Inferior parietal cortex (tissue), 1 donor: ENCODE measurements around the gene STX19.
"Not testable (repeated sequence)": the region's sequence is repeated elsewhere in the genome, so short reads cannot be mapped to it uniquely, and the experiment has no call there.

Source experiments
- DNase-seq: peaks from one replicate; pipeline ENCODE4 v3.0.0-alpha.2; 2016; ENCODE audit errors: extremely low spot score

STX19 gene, protein sequence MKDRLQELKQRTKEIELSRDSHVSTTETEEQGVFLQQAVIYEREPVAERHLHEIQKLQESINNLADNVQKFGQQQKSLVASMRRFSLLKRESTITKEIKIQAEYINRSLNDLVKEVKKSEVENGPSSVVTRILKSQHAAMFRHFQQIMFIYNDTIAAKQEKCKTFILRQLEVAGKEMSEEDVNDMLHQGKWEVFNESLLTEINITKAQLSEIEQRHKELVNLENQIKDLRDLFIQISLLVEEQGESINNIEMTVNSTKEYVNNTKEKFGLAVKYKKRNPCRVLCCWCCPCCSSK

DNA sequence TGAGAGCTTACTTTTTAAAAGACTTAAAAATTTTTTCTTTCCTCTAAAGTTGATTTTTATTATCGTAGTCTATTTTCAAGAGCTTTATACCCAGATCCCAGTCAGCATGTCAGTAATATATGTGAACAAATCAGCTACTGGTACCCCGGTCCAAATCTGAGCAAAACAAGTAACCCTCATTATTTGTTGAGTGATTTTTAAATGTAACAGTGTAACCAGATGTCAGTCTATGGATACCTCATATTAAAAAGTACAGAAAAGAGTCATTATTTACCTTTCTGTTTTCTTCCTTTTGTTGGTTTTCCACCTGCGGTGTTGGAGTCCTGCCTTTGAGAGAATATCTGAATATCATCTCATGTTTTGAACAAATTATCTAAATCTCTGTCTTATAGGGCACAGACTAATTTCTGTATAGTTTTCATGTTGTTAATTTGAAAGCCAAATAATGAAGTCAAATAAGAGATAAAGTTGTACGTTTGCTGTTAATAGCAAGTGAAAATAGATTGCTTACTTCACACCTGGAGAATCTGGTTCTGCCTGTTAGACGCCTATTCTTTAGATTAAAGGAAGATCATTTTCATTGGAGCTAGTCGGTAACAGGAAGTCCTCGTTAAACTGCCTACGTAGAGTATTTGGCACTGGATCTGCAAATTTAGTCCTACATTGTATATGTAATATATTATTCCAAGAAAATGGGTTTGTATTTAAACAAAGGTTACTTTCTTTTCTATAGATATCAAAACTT, at the start of gene STX19:
Gene STX19 (minus strand): TSS at position 505 of the 745 bp plus-strand sequence. CDS start 13,328 bp downstream, outside the sequence.
- no peak for DNase-seq

DNA sequence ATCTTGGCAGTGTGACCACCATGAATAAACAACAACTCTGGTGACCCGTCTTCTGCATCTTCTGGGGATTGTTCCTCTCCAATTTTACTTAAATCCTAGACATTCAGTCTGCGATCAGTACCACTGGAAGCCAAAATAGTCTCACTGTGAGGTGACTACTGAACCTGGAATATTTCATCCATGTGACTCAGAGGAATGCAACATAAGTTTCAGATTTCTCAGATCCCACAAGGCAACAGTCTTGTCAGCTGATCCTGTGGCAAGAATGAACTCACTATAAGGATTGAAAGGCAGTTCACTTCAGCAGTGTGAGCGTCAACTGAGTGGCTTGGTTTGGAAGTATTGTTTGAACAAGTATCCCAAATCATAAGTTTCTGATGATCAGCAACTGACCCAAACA, 47.7 kb upstream of the STX19 start:
- no peak for DNase-seq

DNA sequence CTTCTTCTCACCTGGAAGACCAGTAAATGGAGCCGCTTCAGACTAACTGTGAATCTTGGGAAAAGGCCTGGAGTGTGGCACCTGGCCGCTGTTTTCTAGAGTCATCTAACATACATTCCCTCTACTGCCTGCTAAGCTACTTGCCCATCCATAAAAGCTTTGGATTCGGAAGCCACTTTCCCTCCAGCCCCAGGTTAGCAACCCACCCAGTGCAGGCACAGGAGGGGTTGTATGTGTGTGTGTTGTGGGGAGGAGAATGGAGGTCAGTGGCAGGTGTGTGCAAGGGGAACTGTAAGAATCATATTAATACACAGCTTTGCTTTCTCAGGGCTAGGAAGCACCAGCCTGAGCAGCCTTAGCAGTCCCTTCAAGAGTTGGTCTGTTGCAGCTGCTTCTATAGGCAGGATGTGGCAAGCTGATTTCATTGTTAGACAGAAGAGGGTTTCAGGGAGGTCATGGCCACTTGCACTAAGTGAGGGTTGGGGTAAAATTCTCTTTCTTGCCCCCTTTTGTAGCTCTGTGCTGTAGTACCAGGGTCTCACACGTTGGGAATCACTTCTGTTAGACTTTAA, 43.4 kb upstream of the STX19 start:
- DNase-seq, result no peak

DNA sequence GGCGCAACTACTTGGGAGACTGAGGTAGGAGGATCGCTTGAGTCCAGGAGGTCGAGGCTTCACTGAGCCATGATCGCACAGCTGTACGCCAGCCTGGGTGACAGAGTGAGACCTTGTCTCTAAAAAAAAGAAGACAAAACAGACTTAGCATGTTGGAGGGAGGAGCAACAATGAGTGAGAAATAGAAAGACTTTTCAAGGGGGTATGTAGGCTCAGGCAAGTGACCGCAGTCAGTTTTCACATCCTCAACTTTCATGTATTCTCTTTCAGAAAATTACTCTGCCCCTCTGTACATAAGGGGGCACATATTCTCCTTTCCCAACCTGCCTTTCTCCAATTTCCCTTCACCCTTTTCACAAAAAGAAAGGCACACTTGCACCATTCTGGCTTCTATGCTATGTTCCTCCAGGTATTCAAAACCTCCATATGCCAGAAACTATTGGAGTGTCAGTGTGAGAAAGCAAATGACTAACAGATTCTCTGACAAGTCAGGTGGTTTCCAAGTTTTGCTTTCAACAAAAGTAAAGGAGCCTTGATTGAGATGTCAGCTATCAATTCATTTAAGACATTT, 42.0 kb upstream of the STX19 start:
- DNase-seq, result no peak

DNA sequence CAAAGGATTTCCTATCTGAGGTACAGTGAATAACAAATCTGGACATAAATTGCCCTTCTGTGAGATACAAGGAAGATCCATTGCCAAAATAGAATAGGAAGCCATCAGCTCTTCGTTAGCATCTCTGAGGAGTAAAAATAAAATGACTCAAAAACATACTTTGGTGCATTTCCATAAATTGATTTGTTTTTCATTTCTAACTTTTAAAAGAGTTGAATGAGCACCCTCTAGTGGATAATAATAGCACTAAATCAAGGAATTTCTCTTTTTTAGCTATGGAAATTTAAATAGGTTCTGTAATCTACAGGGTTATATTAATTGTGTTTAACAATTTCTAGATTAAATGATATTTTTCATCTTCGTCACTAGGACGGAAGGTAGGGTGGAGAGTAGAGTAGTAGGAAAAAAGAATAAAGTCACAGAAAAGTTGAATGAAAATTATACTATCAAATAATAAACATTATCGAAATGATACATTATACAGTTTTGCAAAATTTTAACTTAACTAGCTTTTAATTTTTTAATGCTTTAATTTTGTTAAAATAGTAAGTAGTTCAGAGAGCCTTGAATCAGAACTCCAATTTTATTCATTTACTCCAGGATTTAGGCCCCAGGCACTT, 40.9 kb upstream of the STX19 start:
- DNase-seq, result peak; percentile 53

DNA sequence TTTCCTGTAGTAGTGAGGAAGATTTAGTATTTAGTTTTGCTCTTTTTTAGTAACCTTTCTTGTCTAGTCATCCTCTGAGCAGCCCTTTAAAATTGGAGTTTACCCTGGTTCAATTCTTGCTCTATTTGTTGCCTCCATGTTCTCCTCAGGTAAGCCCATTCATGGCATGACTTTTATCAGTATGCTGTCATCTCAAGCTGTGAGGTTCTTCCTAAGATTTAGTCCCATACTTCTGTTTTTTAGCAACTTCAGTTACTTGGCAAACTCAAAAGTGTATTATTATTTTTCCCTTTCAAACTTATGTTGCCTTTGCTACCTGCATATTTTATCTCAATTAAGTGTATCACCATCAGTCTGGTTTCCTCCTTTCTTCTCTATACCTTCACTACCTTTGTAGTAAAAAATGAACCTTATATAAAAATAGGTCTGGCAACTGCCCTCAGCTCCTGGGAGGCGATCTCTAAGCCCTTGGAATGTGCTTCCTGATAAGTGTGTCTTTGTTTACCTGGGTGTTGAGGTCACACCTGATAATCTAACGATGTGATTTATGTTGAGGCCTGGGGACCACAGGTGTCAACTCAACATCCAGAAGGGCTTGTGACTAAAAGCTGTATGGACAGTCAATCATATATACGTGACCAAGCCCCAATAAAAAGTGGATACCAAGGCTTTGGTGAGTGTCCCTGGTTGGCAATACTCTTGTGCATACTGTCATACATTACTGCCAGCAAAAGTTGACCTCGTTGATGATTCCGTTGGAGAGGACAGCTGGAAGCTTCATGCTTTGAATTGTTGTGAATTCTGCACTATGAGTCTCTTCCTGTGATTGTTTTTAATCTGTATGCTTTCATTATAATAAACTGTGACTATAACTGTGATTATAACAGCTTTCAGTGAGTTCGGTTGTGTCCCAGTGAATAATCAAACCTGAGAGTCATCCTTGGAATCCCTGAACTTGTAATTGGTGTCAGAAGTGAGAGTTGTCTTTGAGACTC, 38.4 kb upstream of the STX19 start:
- no peak for DNase-seq

DNA sequence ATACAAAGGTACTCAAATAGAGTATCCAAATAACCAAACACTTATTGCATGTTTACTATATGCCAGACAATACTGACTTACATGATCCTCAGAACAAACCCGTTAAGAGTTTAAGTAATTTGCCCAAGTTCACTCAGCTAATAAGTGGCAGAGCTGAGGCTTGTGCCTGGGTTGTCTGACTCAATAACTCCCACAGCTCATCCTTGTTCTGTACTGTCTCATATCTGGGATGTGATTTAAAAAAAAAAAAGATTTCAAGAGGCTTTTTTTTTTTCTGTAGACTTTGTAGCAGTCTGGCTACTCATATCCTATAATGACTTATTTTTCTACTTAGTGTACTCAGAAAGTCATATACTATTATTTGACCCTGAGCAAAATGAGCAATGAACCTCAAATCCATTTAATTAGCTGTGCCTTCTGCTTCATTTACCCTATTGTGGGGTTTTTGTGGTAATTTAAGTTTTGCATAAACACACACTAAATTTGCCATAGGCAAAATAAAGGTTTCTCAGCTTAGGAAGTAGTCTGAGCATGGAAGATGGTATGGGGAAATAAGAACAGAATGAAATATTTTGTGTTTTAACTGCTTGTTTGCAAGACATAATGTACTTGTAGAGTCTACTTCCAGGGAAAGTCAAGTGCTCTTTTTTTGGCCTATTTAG, 37.6 kb upstream of the STX19 start:
- no peak for DNase-seq

DNA sequence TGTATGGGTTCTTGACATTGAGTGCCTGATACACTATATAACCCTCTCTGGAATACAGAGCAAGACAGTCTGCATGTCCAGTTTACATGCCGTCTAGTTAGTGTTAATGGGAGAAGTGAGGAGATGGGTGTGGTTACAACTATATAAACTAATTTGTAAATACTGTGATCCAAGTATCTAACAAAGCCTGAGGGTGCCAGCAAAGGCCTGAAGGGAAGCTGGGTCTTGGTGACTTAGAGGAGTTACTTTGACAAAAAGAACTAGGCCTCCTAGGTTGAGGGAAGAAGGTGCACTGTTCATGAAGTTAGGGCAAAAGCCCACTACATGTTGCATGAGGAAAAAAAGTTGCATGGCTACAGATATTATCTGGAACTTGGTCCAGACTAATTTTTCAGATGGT, 36.7 kb upstream of the STX19 start:
- DNase-seq, result no peak

DNA sequence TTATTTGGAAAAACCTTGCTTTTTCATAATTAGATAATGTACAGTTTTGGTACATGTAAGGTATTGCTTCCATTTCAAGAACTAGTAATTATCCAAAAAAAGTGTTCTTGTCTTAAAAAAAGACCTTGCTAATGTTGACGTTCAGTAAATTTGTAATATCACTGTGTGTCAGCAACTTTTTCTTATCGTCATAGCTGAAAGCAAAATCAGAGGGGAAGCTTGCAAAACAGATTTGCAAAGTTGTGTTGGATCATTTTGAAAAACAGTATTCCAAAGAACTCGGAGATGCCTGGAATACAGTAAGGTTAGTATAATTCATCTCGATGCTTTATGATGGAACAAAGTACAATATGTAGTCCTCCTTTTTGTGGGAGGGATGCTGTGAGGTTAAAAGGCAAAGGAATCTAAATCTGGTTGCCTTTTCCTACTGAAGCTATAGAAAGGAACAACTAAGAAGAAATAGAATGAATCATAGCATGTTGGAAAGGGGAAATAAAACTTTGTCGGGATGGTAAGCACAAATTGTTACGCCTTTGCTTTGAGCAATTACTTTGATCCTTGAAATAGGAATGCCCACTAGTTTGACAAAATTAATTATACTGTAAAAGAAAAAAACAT, 36.0 kb upstream of the STX19 start:
- DNase-seq, result no peak

DNA sequence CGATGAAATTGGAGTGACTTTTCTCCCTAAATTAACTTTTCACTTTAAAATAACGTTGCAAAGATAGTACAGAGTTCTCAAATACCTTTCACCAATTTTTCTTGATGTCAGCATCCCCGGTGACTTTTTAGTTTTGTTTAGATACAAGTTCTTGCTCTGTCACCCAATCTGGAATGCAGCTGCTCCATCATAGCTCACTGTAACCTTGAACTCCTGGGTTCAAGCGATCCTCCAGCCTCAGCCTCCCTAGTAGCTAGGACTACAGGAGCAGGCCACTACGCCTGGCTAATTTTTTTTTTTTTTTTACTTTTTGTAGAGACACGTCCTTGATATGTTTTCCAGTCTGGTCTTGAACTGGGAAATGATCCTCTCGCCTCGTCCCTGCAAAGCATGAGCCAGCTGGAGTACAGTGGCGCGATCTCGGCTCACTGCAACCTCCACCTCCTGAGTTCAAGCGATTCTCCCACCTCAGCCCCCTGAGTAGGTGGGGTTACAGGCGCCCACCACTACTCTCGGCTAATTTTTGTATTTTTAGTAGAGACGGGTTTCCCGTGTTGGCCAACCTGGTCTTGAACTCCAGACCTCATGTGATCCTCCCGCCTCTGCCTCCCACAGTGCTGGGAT, 35.2 kb upstream of the STX19 start:
- no peak for DNase-seq

DNA sequence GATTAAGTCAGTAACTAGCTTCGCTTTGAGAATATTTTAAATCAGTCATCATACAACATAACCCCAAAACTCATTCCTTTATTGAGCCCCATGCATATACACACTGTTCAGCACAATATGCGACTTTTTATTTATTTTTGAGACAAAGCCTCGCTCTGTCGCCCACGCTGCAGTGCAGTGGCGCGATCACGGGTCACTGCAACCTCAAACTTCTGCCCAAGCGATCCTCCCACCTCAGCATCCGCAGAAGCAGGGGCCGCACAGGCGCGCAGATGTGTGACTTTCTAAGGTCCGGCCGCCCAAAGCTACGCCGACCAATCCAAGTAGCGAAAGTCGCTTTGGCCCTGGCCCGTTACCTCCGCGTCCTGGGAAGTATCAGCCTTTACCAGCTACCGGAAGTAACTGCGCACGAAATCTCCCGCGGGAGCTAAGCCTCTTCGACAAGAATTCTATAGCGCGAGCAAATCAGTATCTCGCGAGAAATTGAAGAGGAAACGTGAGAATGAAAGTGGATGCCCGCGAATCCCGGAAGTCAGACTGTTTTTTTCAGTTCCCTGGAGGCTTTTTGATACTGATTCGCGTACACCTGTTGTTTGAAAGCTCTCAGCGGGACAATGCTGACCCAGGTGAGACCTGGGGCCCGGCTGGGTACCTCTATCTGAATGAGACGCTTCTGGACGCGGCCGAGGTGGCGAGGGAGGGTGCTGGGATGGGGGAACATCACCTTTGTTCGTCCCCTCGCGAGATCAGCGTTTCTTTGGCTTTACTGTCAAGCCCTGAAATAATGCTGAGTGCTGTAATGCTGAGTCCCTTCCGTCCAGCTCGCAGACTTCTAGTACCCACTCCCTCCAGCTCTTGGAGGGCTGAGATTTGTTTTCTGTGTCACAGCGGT, 34.4 kb upstream of the STX19 start, which contains the start of the genes DHFR2 and NSUN3:
Gene DHFR2 (minus strand): TSS at position 404 of the 892 bp plus-strand sequence. CDS start 1,405 bp downstream, outside the sequence.
Gene NSUN3 (plus strand): TSS at position 549 of the 892 bp plus-strand sequence. CDS start 66 bp downstream, at position 615.
- DNase-seq, result peak; percentile 92

DNA sequence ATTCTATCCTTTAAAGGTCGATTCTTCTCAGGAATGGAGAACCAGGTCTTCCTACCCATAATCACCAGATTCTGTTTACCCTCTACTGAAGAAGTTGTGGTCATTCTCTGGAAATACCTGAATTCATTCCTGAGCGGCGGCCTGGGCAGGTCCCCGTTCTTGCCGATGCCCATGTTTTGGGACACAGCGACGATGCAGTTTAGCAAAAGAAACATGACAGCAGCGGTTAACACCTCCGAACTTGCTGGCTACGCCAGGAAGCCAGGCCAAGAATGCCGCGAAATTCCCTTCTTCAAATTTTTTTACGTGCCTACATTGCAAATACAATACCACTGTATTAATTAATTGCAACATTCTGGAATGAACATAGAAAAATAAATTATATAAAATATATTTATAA, 32.9 kb upstream of the STX19 start:
- no peak for DNase-seq

DNA sequence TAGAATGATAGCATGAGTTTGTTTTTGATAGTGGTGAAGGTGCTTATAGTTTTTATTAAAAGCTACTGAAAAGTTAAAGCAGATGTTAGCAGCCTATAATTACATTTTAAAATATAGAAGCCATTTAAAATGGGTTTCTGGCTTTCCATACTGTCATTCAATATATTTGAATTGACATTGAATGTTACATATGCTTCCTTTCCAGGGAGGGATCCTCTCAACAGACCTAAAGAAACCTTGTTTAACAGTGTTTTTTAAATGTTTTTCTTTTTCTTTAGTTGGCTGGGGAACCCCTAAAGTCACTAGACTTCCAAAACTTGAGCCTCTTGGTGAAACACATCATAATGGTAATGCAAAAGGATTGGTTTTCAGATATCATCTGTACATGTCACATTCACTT, 22.1 kb upstream of the STX19 start:
- DNase-seq, result no peak

DNA sequence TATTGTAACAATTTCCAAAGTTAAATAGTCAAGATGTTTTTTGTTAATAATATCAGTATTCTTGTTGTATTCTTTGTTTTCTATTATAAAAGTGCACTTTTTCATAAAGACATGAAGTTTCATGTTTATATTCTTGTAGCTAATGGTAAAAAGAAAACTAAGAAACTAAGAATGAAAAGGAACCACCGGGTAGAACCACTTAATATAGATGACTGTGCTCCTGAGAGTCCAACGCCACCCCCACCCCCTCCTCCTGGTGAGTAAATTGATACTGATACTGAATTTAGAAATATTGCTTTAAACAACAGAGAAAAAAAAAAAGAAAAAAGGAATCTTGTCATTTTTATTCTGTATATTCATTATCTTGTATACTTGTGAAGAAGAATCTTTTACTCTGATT, 20.9 kb upstream of the STX19 start:
- no peak for DNase-seq

DNA sequence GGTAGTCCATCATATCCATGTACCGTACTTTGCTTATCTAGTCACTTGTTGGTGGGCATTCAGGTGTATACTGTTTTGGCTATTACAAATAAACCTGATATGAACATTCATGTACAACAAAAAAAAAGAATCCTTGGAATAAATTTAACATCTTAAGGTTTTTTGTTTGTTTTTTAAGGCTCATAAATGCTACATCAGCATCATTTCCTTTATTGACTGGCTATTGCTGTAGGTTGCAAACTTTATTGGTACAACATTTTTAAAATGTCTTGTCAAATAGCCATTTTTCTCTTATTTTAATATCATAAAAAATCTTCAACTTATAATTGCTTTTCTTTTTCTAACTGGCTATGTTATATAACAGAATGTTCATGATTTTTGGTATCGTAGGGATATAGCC, 18.1 kb upstream of the STX19 start:
- DNase-seq, result no peak

DNA sequence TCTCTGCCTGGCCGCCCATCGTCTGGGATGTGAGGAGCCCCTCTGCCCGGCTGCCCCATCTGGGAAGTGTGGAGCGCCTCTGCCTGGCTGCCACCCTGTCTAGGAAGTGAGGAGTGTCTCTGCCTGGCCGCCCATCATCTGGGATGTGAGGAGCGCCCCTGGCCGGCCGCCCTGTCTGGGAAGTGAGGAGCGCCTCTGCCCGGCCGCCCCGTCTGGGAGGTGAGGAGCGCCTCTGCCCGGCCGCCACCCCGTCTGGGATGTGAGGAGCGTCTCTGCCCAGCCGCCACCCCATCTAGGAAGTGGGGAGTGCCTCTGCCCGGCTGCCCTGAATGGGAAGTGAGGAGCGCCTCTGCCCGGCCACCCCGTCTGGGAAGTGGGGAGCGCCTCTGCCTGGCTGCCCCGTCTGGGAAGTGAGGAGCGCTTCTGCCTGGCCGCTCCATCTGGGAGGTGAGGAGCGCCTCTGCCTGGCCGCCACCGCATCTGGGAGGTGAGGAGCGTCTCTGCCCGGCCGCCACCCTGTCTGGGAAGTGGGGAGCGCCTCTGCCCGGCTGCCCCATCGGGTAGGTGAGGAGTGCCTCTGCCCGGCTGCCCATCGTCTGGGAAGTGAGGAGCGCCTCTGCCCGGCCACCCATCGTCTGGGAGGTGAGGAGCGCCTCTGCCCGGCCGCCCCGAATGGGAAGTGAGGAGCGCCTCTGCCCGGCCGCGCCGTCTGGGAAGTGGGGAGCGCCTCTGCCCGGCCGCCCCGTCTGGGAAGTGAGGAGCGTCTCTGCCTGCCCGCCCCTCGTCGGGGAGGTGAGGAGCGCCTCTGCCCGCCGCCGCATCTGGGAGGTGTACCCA, 15.9 kb upstream of the STX19 start:
- DNase-seq, result not testable (repeated sequence)

DNA sequence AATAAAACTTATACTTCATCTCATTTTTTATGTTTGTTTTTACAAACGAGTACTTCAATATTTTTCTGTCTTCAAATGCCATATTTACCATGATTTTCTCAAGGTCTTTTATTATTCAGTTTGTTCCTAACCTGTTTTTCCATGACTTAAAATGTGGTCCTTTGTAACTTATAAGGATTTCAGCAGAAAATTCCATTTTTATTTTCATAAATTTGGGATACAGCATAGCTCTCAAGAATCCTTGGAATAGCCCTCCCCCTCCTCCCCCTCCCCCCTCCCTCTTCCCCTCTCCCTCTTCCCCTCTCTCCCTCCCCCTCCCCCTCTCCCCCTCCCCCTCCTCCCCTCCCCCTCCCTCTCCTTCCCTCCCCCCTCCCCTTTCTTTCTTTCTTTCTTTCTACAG, 14.9 kb upstream of the STX19 start:
- DNase-seq, result no peak
